H1 (cell line): ENCODE results near the gene TNS1. TPM values are rescaled to one million over a fixed set of nuclear protein-coding genes. Genes with fewer than 3 reads are reported as not detected.

Source experiments
- CTCF ChIA-PET: fragments of 300-600 bp; sonication (Branson Sonifier 250); formaldehyde crosslinking; loops from one replicate; lab custom pipeline; 2021; ENCODE audit not compliant: partially characterized antibody; lab: Charles Lee
- POLR2A ChIA-PET: fragments of 300-600 bp; sonication (Branson Sonifier 250); formaldehyde crosslinking; loops from one replicate; lab custom pipeline; 2021; ENCODE audit warnings: inconsistent platforms; ENCODE audit not compliant: partially characterized antibody; lab: Charles Lee
- DNase-seq, 2 experiments: peaks; one replicate each; pipeline versions ENCODE4 v3.0.0 to v3.0.0-alpha.2; 2010 to 2022; ENCODE audit warnings: low spot score in 2 of 2, low read depth in 1 of 2, mixed read lengths in 1 of 2
- FAIRE-seq: peaks from 2 replicates; lab custom pipeline; 2011; peaks lifted over from hg19 to GRCh38; lab: Jason Lieb, UNC
- H2AFZ ChIP-seq: 2 replicates; pipeline ENCODE4 v1.8.1; 2012; ENCODE audit warnings: low read length, inconsistent platforms
- H2AK5ac ChIP-seq: 2 replicates; pipeline ENCODE4 v1.6.1; 2013; ENCODE audit warnings: low read depth, low read length
- H2BK120ac ChIP-seq: replicated peaks from 2 replicates; pipeline ENCODE3; 2013; ENCODE audit warnings: low read depth, low read length, inconsistent platforms
- H2BK12ac ChIP-seq: 2 replicates; pipeline ENCODE4 v1.6.1; 2013; ENCODE audit warnings: low read depth, low read length
- H2BK15ac ChIP-seq: 2 replicates; pipeline ENCODE4 v1.6.1; 2013; ENCODE audit warnings: low read length
- H2BK20ac ChIP-seq: 2 replicates; pipeline ENCODE4 v1.6.1; 2013; ENCODE audit warnings: low read length
- H2BK5ac ChIP-seq: 2 replicates; pipeline ENCODE4 v1.6.1; 2013; ENCODE audit warnings: low read depth, low read length
- H3K14ac ChIP-seq: 2 replicates; pipeline ENCODE4 v1.6.1; 2013; ENCODE audit warnings: inconsistent platforms; ENCODE audit not compliant: insufficient read length
- H3K18ac ChIP-seq: 2 replicates; pipeline ENCODE4 v1.6.1; 2013; ENCODE audit warnings: low read length; ENCODE audit errors: extremely low read depth
- H3K23ac ChIP-seq: 2 replicates; pipeline ENCODE4 v1.6.1; 2013; ENCODE audit warnings: inconsistent platforms; ENCODE audit not compliant: insufficient read length
- H3K23me2 ChIP-seq: 2 replicates; pipeline ENCODE4 v1.6.1; 2013; ENCODE audit warnings: low read depth, low read length
- H3K27ac ChIP-seq: 2 replicates; pipeline ENCODE4 v1.6.1; 2011; ENCODE audit warnings: low read depth, low read length, inconsistent platforms
- H3K27me3 ChIP-seq, 4 experiments: replicated peaks in 1 of 4; 1 replicate in 1 of 4; 2 replicates in 3 of 4; pipeline versions ENCODE4 v1.6.1 to v1.8.1; 2011 to 2013; ENCODE audit warnings: low read length in 3 of 4, mild to moderate bottlenecking in 3 of 4, inconsistent platforms in 2 of 4, mixed read lengths in 2 of 4, moderate library complexity in 1 of 4; ENCODE audit not compliant: control insufficient read depth in 3 of 4, insufficient read depth in 3 of 4; ENCODE audit errors: extremely low read depth in 1 of 4
- H3K36me3 ChIP-seq, 4 experiments: 2 replicates each; pipeline versions ENCODE4 v1.6.1 to v1.8.1; 2011 to 2013; ENCODE audit warnings: mild to moderate bottlenecking in 4 of 4, low read length in 3 of 4, moderate library complexity in 2 of 4, control low read depth in 1 of 4, inconsistent platforms in 1 of 4; ENCODE audit not compliant: insufficient read depth in 4 of 4, control insufficient read depth in 2 of 4
- H3K4ac ChIP-seq: replicated peaks from 2 replicates; pipeline ENCODE3; 2013; ENCODE audit warnings: low read length, low read depth, mixed read lengths, inconsistent platforms; ENCODE audit not compliant: insufficient read length
- H3K4me1 ChIP-seq, 4 experiments: replicated peaks in 1 of 4; 1 replicate in 1 of 4; 2 replicates in 3 of 4; pipeline versions ENCODE4 v1.6.1 to v1.8.1; 2011 to 2013; ENCODE audit warnings: low read length in 3 of 4, inconsistent platforms in 2 of 4, mixed read lengths in 1 of 4; ENCODE audit not compliant: insufficient read depth in 4 of 4, control insufficient read depth in 3 of 4
- H3K4me2 ChIP-seq, 2 experiments: 2 replicates each; pipeline versions ENCODE4 v1.6.1 to v1.8.1; 2011 to 2013; ENCODE audit warnings: low read depth in 2 of 2, low read length in 2 of 2, control low read depth in 1 of 2, inconsistent platforms in 1 of 2, mild to moderate bottlenecking in 1 of 2; ENCODE audit not compliant: insufficient read depth in 1 of 2
- H3K4me3 ChIP-seq, 4 experiments: fragments of 200-600, 300-600 bp in 1 of 4; sonication (generic), shearing (Covaris generic), sonication (Bioruptor Twin) in 1 of 4; 2 replicates each; pipeline versions ENCODE4 v1.5.1 to v1.8.1; 2011 to 2016; ENCODE audit warnings: low read length in 4 of 4, low read depth in 3 of 4, control low read depth in 2 of 4, inconsistent platforms in 2 of 4, mild to moderate bottlenecking in 2 of 4, mixed read lengths in 1 of 4, moderate library complexity in 1 of 4; ENCODE audit not compliant: insufficient read depth in 2 of 4; ENCODE audit errors: extremely low read depth in 1 of 4
- H3K56ac ChIP-seq: replicated peaks from 2 replicates; pipeline ENCODE3; 2013; ENCODE audit warnings: low read depth, mild to moderate bottlenecking, mixed read lengths, low read length, inconsistent platforms; ENCODE audit not compliant: insufficient read length
- H3K79me1 ChIP-seq: 2 replicates; pipeline ENCODE4 v1.6.1; 2013; ENCODE audit warnings: low read depth, low read length, control low read depth
- H3K79me2 ChIP-seq, 2 experiments: 2 replicates each; pipeline versions ENCODE4 v1.6.1 to v1.8.1; 2012 to 2013; ENCODE audit warnings: low read length in 2 of 2, mild to moderate bottlenecking in 2 of 2, inconsistent platforms in 1 of 2; ENCODE audit not compliant: insufficient read depth in 2 of 2, control insufficient read depth in 1 of 2
- H3K9ac ChIP-seq, 4 experiments: replicated peaks in 1 of 4; 1 replicate in 1 of 4; 2 replicates in 3 of 4; pipeline versions ENCODE4 v1.6.1 to v1.8.1; 2011 to 2013; ENCODE audit warnings: low read depth in 3 of 4, low read length in 3 of 4, control low read depth in 2 of 4, mild to moderate bottlenecking in 2 of 4, moderate library complexity in 2 of 4, inconsistent platforms in 1 of 4; ENCODE audit errors: extremely low read depth in 1 of 4
- H3K9me3 ChIP-seq, 2 experiments: 2 replicates each; pipeline versions ENCODE4 v1.6.1 to v1.8.1; 2012 to 2013; ENCODE audit warnings: mild to moderate bottlenecking in 2 of 2, moderate library complexity in 2 of 2, control low read depth in 1 of 2, inconsistent platforms in 1 of 2, low read depth in 1 of 2, low read length in 1 of 2, mixed read lengths in 1 of 2; ENCODE audit not compliant: insufficient read depth in 2 of 2
- H4K20me1 ChIP-seq, 2 experiments: replicated peaks in 1 of 2; 2 replicates each; pipeline versions ENCODE3 to v1.8.1; 2011 to 2013; ENCODE audit warnings: inconsistent platforms in 2 of 2, low read length in 2 of 2, mild to moderate bottlenecking in 1 of 2; ENCODE audit not compliant: insufficient read depth in 2 of 2, control insufficient read depth in 1 of 2
- H4K5ac ChIP-seq: 2 replicates; pipeline ENCODE4 v1.6.1; 2013; ENCODE audit warnings: low read length, low read depth, mixed read lengths, inconsistent platforms; ENCODE audit not compliant: insufficient read length
- H4K8ac ChIP-seq: 2 replicates; pipeline ENCODE4 v1.8.0; 2013; ENCODE audit warnings: mild to moderate bottlenecking, moderate library complexity, low read length, inconsistent platforms; ENCODE audit not compliant: insufficient read depth; ENCODE audit errors: extremely low read depth
- H4K91ac ChIP-seq: replicated peaks from 2 replicates; pipeline ENCODE3; 2013; ENCODE audit warnings: low read length, mixed read lengths, inconsistent platforms; ENCODE audit not compliant: insufficient read length
- BRCA1 ChIP-seq: IDR thresholded peaks from 2 replicates; pipeline ENCODE4 v1.6.1; 2012; ENCODE audit warnings: low read depth, low read length, improper control_type of control experiment
- CREB1 ChIP-seq: IDR thresholded peaks from 2 replicates; pipeline ENCODE4 v1.6.1; 2012; ENCODE audit warnings: inconsistent platforms
- EZH2 ChIP-seq: fragments of 200-600 bp; sonication (generic); IDR thresholded peaks from 2 replicates; pipeline ENCODE4 v1.7.1; 2012; ENCODE audit warnings: low read depth, mild to moderate bottlenecking, moderate library complexity, low read length, inconsistent platforms; ENCODE audit not compliant: severe bottlenecking
- GTF2F1 ChIP-seq: IDR thresholded peaks from 2 replicates; pipeline ENCODE4 v1.6.1; 2012; ENCODE audit warnings: low read depth, low read length, improper control_type of control experiment, borderline replicate concordance
- HDAC2 ChIP-seq, 2 experiments: fragments of 300-600 bp in 1 of 2; sonication (generic) in 1 of 2; IDR thresholded peaks; 2 replicates each; pipeline ENCODE4 v1.6.1; 2011 to 2012; ENCODE audit warnings: low read depth in 2 of 2, low read length in 2 of 2, mild to moderate bottlenecking in 2 of 2, moderate library complexity in 2 of 2, borderline replicate concordance in 1 of 2, inconsistent platforms in 1 of 2
- HDAC6 ChIP-seq: IDR thresholded peaks from one replicate; pipeline ENCODE4 v1.7.1; 2012; ENCODE audit warnings: low read depth, mild to moderate bottlenecking, inconsistent platforms, low read length, moderate library complexity
- KDM4A ChIP-seq: IDR thresholded peaks from one replicate; pipeline ENCODE4 v1.7.1; 2012; ENCODE audit warnings: low read depth, mild to moderate bottlenecking, moderate library complexity, low read length, inconsistent platforms; ENCODE audit not compliant: severe bottlenecking
- NANOG ChIP-seq: IDR thresholded peaks from 2 replicates; pipeline ENCODE4 v1.6.1; 2011; ENCODE audit warnings: low read length, low read depth, mild to moderate bottlenecking, inconsistent platforms; ENCODE audit not compliant: insufficient read depth, poor library complexity, severe bottlenecking
- PHF8 ChIP-seq: fragments of 200-600 bp; sonication (generic); conservative IDR thresholded peaks from 2 replicates; pipeline ENCODE4 v1.7.1; 2012; ENCODE audit warnings: low read depth, mild to moderate bottlenecking, inconsistent platforms, low read length, moderate library complexity
- POLR2AphosphoS5 ChIP-seq: IDR thresholded peaks from 2 replicates; pipeline ENCODE4 v1.6.1; 2011; ENCODE audit warnings: low read depth, low read length
- SIN3A ChIP-seq, 2 experiments: IDR thresholded peaks in 1 of 2; conservative IDR thresholded peaks in 1 of 2; 2 replicates each; pipeline ENCODE4 v1.6.1; 2011 to 2012; ENCODE audit warnings: low read length in 2 of 2, improper control_type of control experiment in 1 of 2, low read depth in 1 of 2, mild to moderate bottlenecking in 1 of 2
- SP4 ChIP-seq: IDR thresholded peaks from 2 replicates; pipeline ENCODE4 v1.6.1; 2012; ENCODE audit warnings: low read length, inconsistent platforms
- SRF ChIP-seq: IDR thresholded peaks from 2 replicates; pipeline ENCODE4 v1.6.1; 2011; ENCODE audit warnings: mild to moderate bottlenecking, low read depth, low read length, moderate library complexity
- TAF7 ChIP-seq: optimal IDR thresholded peaks from 2 replicates; pipeline ENCODE3; 2011; ENCODE audit warnings: low read depth, mild to moderate bottlenecking, inconsistent platforms, low read length, moderate library complexity, borderline replicate concordance
- WGBS, 2 experiments: shearing (Covaris generic) in 1 of 2; methylation state at CpG; one replicate each; pipeline versions ENCODE4 v1.1.6 to v1.1.7; 2013 to 2015; ENCODE audit warnings: low lambda C conversion rate in 2 of 2, mixed read lengths in 2 of 2, inconsistent platforms in 1 of 2, low coverage in 1 of 2, missing lambda C conversion rate in 1 of 2; ENCODE audit not compliant: insufficient replicate concordance in 2 of 2, insufficient coverage in 1 of 2, insufficient read length in 1 of 2; ENCODE audit errors: extremely low coverage in 1 of 2, missing lambda C conversion rate in 1 of 2; 5-methylcytosine and 5-hydroxymethylcytosine counted together
- polyA plus RNA-seq, 7 experiments: library from polyadenylated mRNA; depleted of rRNA in 3 of 7; stranded (reverse) in 5 of 7; unstranded in 2 of 7; fragments of >200 nt in 5 of 7; fragments of 200-250 nt in 2 of 7; gene quantifications; 1 replicate in 5 of 7; 2 replicates in 1 of 7; 4 replicates in 1 of 7; pipeline versions ENCODE4 v1.2.1 to v1.2.3, GENCODE V29; 2011 to 2013; ENCODE audit warnings: missing spikeins in 2 of 7, mixed read lengths in 2 of 7
- total RNA-seq: library from RNA; stranded (reverse); fragmentation: NEBNext Ultra II Directional; extraction: Animal tissue kit (Norgen Biotek cat#: 25700); gene quantifications from 2 replicates; pipeline ENCODE4 v1.2.1, GENCODE V29; 2021

The TNS1 gene
- total and polyA plus RNA-seq, 2 of the 8 experiments (the other 6 are each of a cell fraction or from before 2014, with no cell fraction given) = 1.5 to 5.1 TPM

GRCh38 chr2:217880891-217881290 lies 121.9 kb downstream of the TNS1 start:
- ChIA-PET POLR2A (interaction anchor here (1.9 to 2.1 kb wide), 2 partner anchors 12 to 83 kb away, joined by 4 to 7 read pairs; no protein-coding TSS in a partner anchor), CTCF (interaction anchor here (0.9 to 19.5 kb wide), 23 partner anchors 7 to 151 kb away, joined by 3 to 759 read pairs (median 4); no protein-coding TSS in a partner anchor)
- H2AK5ac ChIP-seq = no peak overlapping the region
- no peak overlapping the region for H2BK12ac ChIP-seq
- 87% methylated on average over 13 of the region's 14 CpGs; no CpG with 5 or more reads in 1 of the 2 experiments for WGBS, 2 experiments
- H3K23ac ChIP-seq = no peak overlapping the region
- H3K14ac ChIP-seq = no peak overlapping the region
- no peaks in the 10 kb centered on the region for H3K36me3 ChIP-seq
- H3K4ac ChIP-seq = no peak overlapping the region
- H3K4me1 ChIP-seq = peaks cover 0 to 9% (median under 1%) of the 10 kb centered on the region in 4 experiments; a peak in 4 of 7 replicates
- no peaks in the 10 kb centered on the region for H3K27me3 ChIP-seq
- H3K79me2 ChIP-seq = no peaks in the 10 kb centered on the region
- no peak overlapping the region for H3K56ac ChIP-seq
- H2AFZ ChIP-seq = no peak overlapping the region
- no peak overlapping the region for H4K91ac ChIP-seq
- no peak overlapping the region for H2BK5ac ChIP-seq
- FAIRE-seq (no peak), DNase-seq (no peak)
- H4K5ac ChIP-seq = no peak overlapping the region
- peaks cover 3% of the 10 kb centered on the region; the same call in 1 of the 2 replicates for H3K23me2 ChIP-seq
- H3K9ac ChIP-seq = no peak overlapping the region
- no peak overlapping the region for H3K4me2 ChIP-seq
- H3K4me3 ChIP-seq = no peak overlapping the region
- H3K9me3 ChIP-seq = no peaks in the 10 kb centered on the region
- H3K18ac ChIP-seq = no peak overlapping the region
- H2BK20ac ChIP-seq = no peak overlapping the region
- H2BK120ac ChIP-seq = no peak overlapping the region
- no peak overlapping the region for H2BK15ac ChIP-seq
- H3K27ac ChIP-seq = no peak overlapping the region
- H4K8ac ChIP-seq = no peak overlapping the region; the same call in 1 of the 2 replicates
- H3K79me1 ChIP-seq = no peaks in the 10 kb centered on the region
- H4K20me1 ChIP-seq = no peaks in the 10 kb centered on the region
- TF ChIP-seq GTF2F1 = no peak
- no peak for TF ChIP-seq POLR2AphosphoS5
- TF ChIP-seq HDAC6 = no peak
- TF ChIP-seq BRCA1 = no peak
- no peak for TF ChIP-seq SIN3A (conservative IDR thresholded peaks at IDR 0.05 in 1 of 2, IDR thresholded peaks at IDR 0.05 in 1 of 2; ENCODE audit: low read depth in 1 of 2, low read length in 2 of 2)
- no peak for TF ChIP-seq EZH2
- TF ChIP-seq HDAC2 (IDR thresholded peaks at IDR 0.05; ENCODE audit: borderline replicate concordance in 1 of 2, low read depth in 2 of 2, low read length in 2 of 2) = no peak
- no peak for TF ChIP-seq SRF
- TF ChIP-seq PHF8 = no peak
- TF ChIP-seq CREB1 = no peak
- no peak for TF ChIP-seq TAF7
- no peak for TF ChIP-seq KDM4A
- no peak for TF ChIP-seq SP4
- TF ChIP-seq NANOG = no peak
